Endodermal cell (in vitro differentiated cells): ENCODE data around the gene UQCC2. TPM values are rescaled to one million over a fixed set of nuclear protein-coding genes. Genes with fewer than 3 reads are reported as not detected.
A peak's percentile ranks its signal among the peaks of the same experiment; 100 is the strongest.

Experiments
- DNase-seq: peaks from one replicate; pipeline ENCODE4 v3.0.0-alpha.2; 2017
- H3K27ac ChIP-seq: 2 replicates; pipeline ENCODE4 v1.5.1; 2013; ENCODE audit warnings: mild to moderate bottlenecking, low read depth, low read length, moderate library complexity
- H3K27me3 ChIP-seq: 2 replicates; pipeline ENCODE4 v1.6.1; 2013; ENCODE audit warnings: mild to moderate bottlenecking, low read length, moderate library complexity; ENCODE audit not compliant: insufficient read depth, control insufficient read depth, poor library complexity, severe bottlenecking
- H3K36me3 ChIP-seq: 2 replicates; pipeline ENCODE4 v1.7.0; 2013; ENCODE audit warnings: mild to moderate bottlenecking, low read length, moderate library complexity; ENCODE audit not compliant: control insufficient read depth, insufficient read depth
- H3K4me1 ChIP-seq: one replicate; pipeline ENCODE4 v1.7.0; 2013; ENCODE audit warnings: low read length; ENCODE audit not compliant: control insufficient read depth, insufficient read depth
- H3K4me3 ChIP-seq: 2 replicates; pipeline ENCODE4 v1.5.1; 2013; ENCODE audit warnings: mild to moderate bottlenecking, low read length, moderate library complexity
- H3K9ac ChIP-seq: 2 replicates; pipeline ENCODE4 v1.6.1; 2013; ENCODE audit warnings: mild to moderate bottlenecking, low read length, moderate library complexity; ENCODE audit not compliant: poor library complexity, severe bottlenecking; ENCODE audit errors: extremely low read depth
- H3K9me3 ChIP-seq: 2 replicates; pipeline ENCODE4 v1.6.1; 2013; ENCODE audit warnings: mild to moderate bottlenecking, low read length, moderate library complexity; ENCODE audit not compliant: control insufficient read depth
- H3K27ac Mint-ChIP-seq: 2 replicates; pipeline ENCODE4 v1.8.0; 2020; ENCODE audit warnings: mixed read lengths
- H3K27me3 Mint-ChIP-seq: 2 replicates; pipeline ENCODE4 v1.8.0; 2021; ENCODE audit warnings: mild to moderate bottlenecking, mixed read lengths; ENCODE audit not compliant: insufficient read depth
- H3K36me3 Mint-ChIP-seq: 2 replicates; pipeline ENCODE4 v1.8.0; 2020; ENCODE audit warnings: low read depth, mixed read lengths
- H3K4me1 Mint-ChIP-seq: 2 replicates; pipeline ENCODE4 v1.8.0; 2020; ENCODE audit warnings: mixed read lengths
- H3K4me3 Mint-ChIP-seq: 2 replicates; pipeline ENCODE4 v1.8.0; 2020; ENCODE audit warnings: mild to moderate bottlenecking, moderate library complexity, mixed read lengths
- H3K9me3 Mint-ChIP-seq: 2 replicates; pipeline ENCODE4 v1.8.0; 2020; ENCODE audit warnings: mild to moderate bottlenecking, mixed read lengths
- WGBS, 2 experiments: methylation state at CpG; one replicate each; pipeline versions ENCODE4 v1.1.5 to v1.1.7; 2013; ENCODE audit warnings: missing lambda C conversion rate in 2 of 2, mixed read lengths in 1 of 2; ENCODE audit not compliant: insufficient coverage in 1 of 2, insufficient read length in 1 of 2; 5-methylcytosine and 5-hydroxymethylcytosine counted together
- total RNA-seq, 2 donors: library from RNA; stranded (reverse); fragmentation: NEBNext Ultra II Directional in 1 of 2; extraction: Animal tissue kit (Norgen Biotek cat#: 25700) in 1 of 2; gene quantifications; 2 replicates in 1 of 2; 3 replicates in 1 of 2; pipeline ENCODE4 v1.2.1, GENCODE V29; 2021
- TF ChIP-seq, protein P1 (sequence below): fragments of 200-600 bp; sonication (generic); conservative IDR thresholded peaks from 2 replicates; pipeline ENCODE4 v1.5.0; 2021; ENCODE audit warnings: antibody characterized with exemption, mild to moderate bottlenecking

The UQCC2 gene
- total RNA-seq, 2 donors from 2014 or later = 120 to 174 TPM

DNA sequence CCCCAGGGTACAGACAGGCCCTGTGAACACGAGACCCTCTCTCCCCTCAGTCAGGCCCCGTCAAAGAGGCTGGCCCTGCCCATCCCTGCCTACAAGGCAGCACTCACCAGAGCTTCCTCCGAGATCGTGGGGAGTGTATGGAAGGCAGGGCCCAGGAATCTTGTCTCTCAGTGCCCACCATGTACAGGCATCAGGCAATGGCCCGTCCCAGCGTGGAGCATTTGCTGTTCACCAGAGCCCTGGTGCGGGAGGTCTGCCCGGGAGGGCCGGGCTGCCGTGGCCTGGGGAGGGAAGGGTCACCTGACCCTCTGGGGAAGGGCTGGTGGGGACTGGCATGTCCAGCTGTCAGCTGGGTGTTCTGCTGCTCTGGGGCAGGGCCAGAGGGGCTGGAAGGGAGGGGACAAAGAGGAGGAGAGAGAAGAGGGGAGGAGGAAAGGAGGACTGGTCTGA is 35.2 kb upstream of the UQCC2 start, which contains the start of gene IP6K3:
Gene IP6K3, minus strand, starts transcription at position 255 of the 450 bp plus-strand sequence. CDS start 11,429 bp downstream, outside the sequence.
- no peaks in the 10 kb centered on the region for H3K9me3 ChIP-seq
- H3K9ac ChIP-seq = no peak within 1 kb of the TSS
- Mint-ChIP-seq H3K4me3 (no peak within 1 kb of the TSS), H3K27me3 (peaks cover 8% of the 10 kb centered on the region), H3K36me3 (no peaks in the 10 kb centered on the region), H3K4me1 (peaks cover 45% of the 10 kb centered on the region), H3K27ac (no peak within 1 kb of the TSS), H3K9me3 (no peaks in the 10 kb centered on the region)
- H3K4me3 ChIP-seq = no peak within 1 kb of the TSS
- DNase-seq = no peak
- no peaks in the 10 kb centered on the region for H3K36me3 ChIP-seq
- no peaks in the 10 kb centered on the region for H3K27me3 ChIP-seq
- TF ChIP-seq, protein P1, sequence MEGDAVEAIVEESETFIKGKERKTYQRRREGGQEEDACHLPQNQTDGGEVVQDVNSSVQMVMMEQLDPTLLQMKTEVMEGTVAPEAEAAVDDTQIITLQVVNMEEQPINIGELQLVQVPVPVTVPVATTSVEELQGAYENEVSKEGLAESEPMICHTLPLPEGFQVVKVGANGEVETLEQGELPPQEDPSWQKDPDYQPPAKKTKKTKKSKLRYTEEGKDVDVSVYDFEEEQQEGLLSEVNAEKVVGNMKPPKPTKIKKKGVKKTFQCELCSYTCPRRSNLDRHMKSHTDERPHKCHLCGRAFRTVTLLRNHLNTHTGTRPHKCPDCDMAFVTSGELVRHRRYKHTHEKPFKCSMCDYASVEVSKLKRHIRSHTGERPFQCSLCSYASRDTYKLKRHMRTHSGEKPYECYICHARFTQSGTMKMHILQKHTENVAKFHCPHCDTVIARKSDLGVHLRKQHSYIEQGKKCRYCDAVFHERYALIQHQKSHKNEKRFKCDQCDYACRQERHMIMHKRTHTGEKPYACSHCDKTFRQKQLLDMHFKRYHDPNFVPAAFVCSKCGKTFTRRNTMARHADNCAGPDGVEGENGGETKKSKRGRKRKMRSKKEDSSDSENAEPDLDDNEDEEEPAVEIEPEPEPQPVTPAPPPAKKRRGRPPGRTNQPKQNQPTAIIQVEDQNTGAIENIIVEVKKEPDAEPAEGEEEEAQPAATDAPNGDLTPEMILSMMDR = no peak
- H3K27ac ChIP-seq = peak within 1 kb of the TSS; percentile 71
- WGBS, 2 experiments = 61 to 71% methylated on average over 2 to 10 of the region's 10 CpGs
- peaks cover 21% of the 10 kb centered on the region for H3K4me1 ChIP-seq

- H3K27ac Mint-ChIP-seq = no peak overlapping the region
- Histone ChIP-seq H3K9ac (no peak overlapping the region), H3K27ac (peak overlapping the region; percentile 71), H3K9me3 (no peaks in the 10 kb centered on the region), H3K27me3 (no peaks in the 10 kb centered on the region), H3K4me1 (peaks cover 17% of the 10 kb centered on the region), H3K4me3 (no peak overlapping the region), H3K36me3 (no peaks in the 10 kb centered on the region)
- peaks cover 40% of the 10 kb centered on the region for H3K4me1 Mint-ChIP-seq
- H3K36me3 Mint-ChIP-seq = no peaks in the 10 kb centered on the region
- no peaks in the 10 kb centered on the region for H3K9me3 Mint-ChIP-seq
- H3K27me3 Mint-ChIP-seq = peaks cover 8% of the 10 kb centered on the region
- TF ChIP-seq, protein P1 = no peak
- no peak overlapping the region for H3K4me3 Mint-ChIP-seq
- WGBS, 2 experiments = 73% methylated on average over 14 of the region's 14 CpGs; no CpG with 5 or more reads in 1 of the 2 experiments
- DNase-seq = peak; percentile 74
Measured at GRCh38 chr6:33746036-33746600, 34.6 kb upstream of the UQCC2 start.

- TF ChIP-seq, protein P1 = no peak
- DNase-seq = no peak
- H3K4me3 ChIP-seq = no peak overlapping the region
- H3K9me3 ChIP-seq = no peaks in the 10 kb centered on the region
- H3K27me3 ChIP-seq = no peaks in the 10 kb centered on the region
- peaks cover 8% of the 10 kb centered on the region for H3K27me3 Mint-ChIP-seq
- H3K9me3 Mint-ChIP-seq = no peaks in the 10 kb centered on the region
- no peak overlapping the region for H3K9ac ChIP-seq
- peaks cover 35% of the 10 kb centered on the region for H3K4me1 Mint-ChIP-seq
- H3K36me3 Mint-ChIP-seq = no peaks in the 10 kb centered on the region
- H3K4me3 Mint-ChIP-seq = no peak overlapping the region
- peaks cover 17% of the 10 kb centered on the region for H3K4me1 ChIP-seq
- WGBS, 2 experiments = 75 to 87% methylated on average over 6 to 7 of the region's 7 CpGs
- H3K27ac ChIP-seq = peak overlapping the region; percentile 71
- H3K27ac Mint-ChIP-seq = no peak overlapping the region
- H3K36me3 ChIP-seq = no peaks in the 10 kb centered on the region
Measured at GRCh38 chr6:33745548-33745947, 34.0 kb upstream of the UQCC2 start.
